DOHH2 (cell line): ENCODE measurements around the gene TREML2.

Source experiments
- H3F3A ChIP-seq: fragments of 200-600 bp; sonication (generic), shearing (Covaris generic); 2 replicates; pipeline ENCODE4 v1.6.0; 2016; ENCODE audit warnings: antibody characterized with exemption, mild to moderate bottlenecking; ENCODE audit not compliant: control insufficient read depth, insufficient read depth
- H3K27ac ChIP-seq: fragments of 200-600 bp; sonication (generic); 2 replicates; pipeline ENCODE4 v1.5.1; 2014; ENCODE audit warnings: low read depth, mild to moderate bottlenecking, low read length, moderate library complexity
- H3K27me3 ChIP-seq: fragments of 200-600 bp; sonication (generic); 2 replicates; pipeline ENCODE4 v1.6.1; 2014; ENCODE audit warnings: mild to moderate bottlenecking, low read length, mixed read lengths; ENCODE audit not compliant: control insufficient read depth
- H3K36me3 ChIP-seq: fragments of 200-600 bp; sonication (generic); 2 replicates; pipeline ENCODE4 v1.6.1; 2014; ENCODE audit warnings: mild to moderate bottlenecking, low read length, moderate library complexity, mixed read lengths; ENCODE audit not compliant: control insufficient read depth
- H3K4me1 ChIP-seq: fragments of 200-600 bp; sonication (generic); 2 replicates; pipeline ENCODE4 v1.6.1; 2014; ENCODE audit warnings: mild to moderate bottlenecking, low read length, mixed read lengths; ENCODE audit not compliant: control insufficient read depth
- H3K4me2 ChIP-seq: fragments of 200-600 bp; sonication (generic); 2 replicates; pipeline ENCODE4 v1.6.0; 2014; ENCODE audit warnings: mild to moderate bottlenecking, low read length, moderate library complexity
- H3K4me3 ChIP-seq: fragments of 200-600 bp; sonication (generic); 2 replicates; pipeline ENCODE4 v1.5.1; 2014; ENCODE audit warnings: mild to moderate bottlenecking, low read length, mixed read lengths
- H3K79me2 ChIP-seq: fragments of 200-600 bp; sonication (generic); 2 replicates; pipeline ENCODE4 v1.6.1; 2014; ENCODE audit warnings: mild to moderate bottlenecking, low read length, mixed read lengths; ENCODE audit not compliant: control insufficient read depth
- H3K9me2 ChIP-seq: fragments of 200-600 bp; sonication (generic); replicated peaks from 2 replicates; pipeline ENCODE4 v1.6.1; 2014; ENCODE audit warnings: mild to moderate bottlenecking, low read length, mixed read lengths; ENCODE audit not compliant: control insufficient read depth
- H3K9me3 ChIP-seq: fragments of 200-600 bp; sonication (generic); 2 replicates; pipeline ENCODE4 v1.6.1; 2014; ENCODE audit warnings: antibody characterized with exemption, low read length, mixed read lengths; ENCODE audit not compliant: control insufficient read depth, insufficient read depth
- H4K20me1 ChIP-seq: fragments of 200-600 bp; sonication (generic); 2 replicates; pipeline ENCODE4 v1.6.0; 2014; ENCODE audit warnings: low read depth, mild to moderate bottlenecking, antibody characterized with exemption, low read length, moderate library complexity; ENCODE audit not compliant: control insufficient read depth, insufficient read depth
- CTCF ChIP-seq: fragments of 200-600 bp; sonication (generic); IDR thresholded peaks from one replicate; pipeline ENCODE4 v1.5.1; 2014; ENCODE audit warnings: antibody characterized with exemption, mild to moderate bottlenecking, low read depth, low read length; ENCODE audit not compliant: poor library complexity, severe bottlenecking
- EZH2phosphoT487 ChIP-seq: fragments of 200-600 bp; sonication (generic); IDR thresholded peaks from 2 replicates; pipeline ENCODE4 v1.6.1; 2017; ENCODE audit warnings: borderline replicate concordance, mild to moderate bottlenecking, antibody characterized with exemption, low read length, moderate library complexity, mixed read lengths

TREML2 gene

DNA sequence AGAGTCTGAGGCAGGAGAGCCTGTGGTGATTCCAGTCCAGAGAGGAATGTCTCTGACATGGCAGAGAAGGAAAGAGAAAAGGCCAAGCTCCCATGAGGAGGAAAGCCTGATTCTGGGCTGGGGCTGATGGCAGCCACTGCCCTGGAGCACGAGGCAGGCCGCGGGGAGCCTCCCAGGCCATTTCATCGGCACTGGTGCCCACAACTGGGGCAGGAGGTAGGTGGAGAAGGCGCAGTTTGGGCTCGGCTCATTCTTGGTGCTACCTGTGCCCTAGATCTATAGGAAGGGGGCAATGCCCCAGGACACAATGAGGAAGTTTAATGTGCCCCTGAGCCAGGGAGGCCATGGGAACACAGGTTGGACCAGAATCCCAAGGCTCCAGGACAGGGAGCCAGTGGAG, 44.2 kb downstream of the TREML2 start:
- Histone ChIP-seq H3K4me3 (no peak overlapping the region), H3K9me3 (no peaks in the 10 kb centered on the region), H4K20me1 (no peaks in the 10 kb centered on the region), H3K4me1 (no peaks in the 10 kb centered on the region), H3K36me3 (no peaks in the 10 kb centered on the region), H3K4me2 (no peak overlapping the region), H3K79me2 (no peaks in the 10 kb centered on the region), H3K27me3 (peaks cover 5% of the 10 kb centered on the region; the same call in 1 of the 2 replicates), H3F3A (no peaks in the 10 kb centered on the region), H3K9me2 (no peaks in the 10 kb centered on the region), H3K27ac (no peak overlapping the region)
- TF ChIP-seq CTCF (no peak), EZH2phosphoT487 (no peak)

- no peak overlapping the region for H3K4me3 ChIP-seq
- TF ChIP-seq CTCF (no peak), EZH2phosphoT487 (no peak)
- H3F3A ChIP-seq: no peaks in the 10 kb centered on the region
- no peaks in the 10 kb centered on the region for H4K20me1 ChIP-seq
- no peaks in the 10 kb centered on the region for H3K79me2 ChIP-seq
- H3K36me3 ChIP-seq: no peaks in the 10 kb centered on the region
- no peak overlapping the region for H3K4me2 ChIP-seq
- H3K27me3 ChIP-seq: peaks cover 5% of the 10 kb centered on the region; the same call in 1 of the 2 replicates
- H3K9me3 ChIP-seq: no peaks in the 10 kb centered on the region
- no peak overlapping the region for H3K27ac ChIP-seq
- H3K9me2 ChIP-seq: no peaks in the 10 kb centered on the region
- H3K4me1 ChIP-seq: no peaks in the 10 kb centered on the region
Observed at GRCh38 chr6:41156001-41156400, 44.9 kb downstream of the TREML2 start.

GRCh38 chr6:41155132-41155805, 45.7 kb downstream of the TREML2 start:
- Histone ChIP-seq H4K20me1 (no peaks in the 10 kb centered on the region), H3K9me2 (no peaks in the 10 kb centered on the region), H3K4me1 (no peaks in the 10 kb centered on the region), H3F3A (no peaks in the 10 kb centered on the region), H3K9me3 (no peaks in the 10 kb centered on the region), H3K4me2 (no peak overlapping the region), H3K36me3 (no peaks in the 10 kb centered on the region), H3K4me3 (no peak overlapping the region), H3K27ac (no peak overlapping the region), H3K79me2 (no peaks in the 10 kb centered on the region), H3K27me3 (peaks cover 5% of the 10 kb centered on the region; the same call in 1 of the 2 replicates)
- no peak for TF ChIP-seq EZH2phosphoT487
- TF ChIP-seq CTCF: no peak
